Osteocyte (in vitro differentiated cells): ENCODE results near the gene CCDC28A. TPM values are rescaled to one million over a fixed set of nuclear protein-coding genes. Genes with fewer than 3 reads are reported as not detected.

Experiments used
- DNase-seq: peaks from one replicate; pipeline ENCODE4 v3.0.0; 2021; ENCODE audit warnings: mixed read lengths; ENCODE audit not compliant: unreplicated experiment; ENCODE audit errors: extremely low spot score
- H3K27ac Mint-ChIP-seq: one replicate; pipeline ENCODE4 v1.8.0; 2021; ENCODE audit warnings: mild to moderate bottlenecking, mixed read lengths; ENCODE audit not compliant: unreplicated experiment
- H3K27me3 Mint-ChIP-seq: one replicate; pipeline ENCODE4 v1.8.0; 2021; ENCODE audit warnings: mixed read lengths; ENCODE audit not compliant: unreplicated experiment
- H3K36me3 Mint-ChIP-seq: one replicate; pipeline ENCODE4 v1.8.0; 2021; ENCODE audit warnings: mixed read lengths; ENCODE audit not compliant: unreplicated experiment
- H3K4me1 Mint-ChIP-seq: one replicate; pipeline ENCODE4 v1.8.0; 2021; ENCODE audit warnings: mixed read lengths; ENCODE audit not compliant: unreplicated experiment
- H3K4me3 Mint-ChIP-seq: one replicate; pipeline ENCODE4 v1.8.0; 2021; ENCODE audit warnings: mild to moderate bottlenecking, moderate library complexity, mixed read lengths; ENCODE audit not compliant: unreplicated experiment
- H3K9me3 Mint-ChIP-seq: one replicate; pipeline ENCODE4 v1.8.0; 2021; ENCODE audit warnings: mixed read lengths; ENCODE audit not compliant: unreplicated experiment
- long read RNA-seq: library from polyadenylated mRNA; unstranded; transcript quantifications from one replicate; pipeline ENCODE4 v2.0.0, GENCODE V29; 2021
- total RNA-seq: library from RNA; stranded (reverse); gene quantifications from 2 replicates; pipeline ENCODE4 v1.2.1, GENCODE V29; 2021
- TF ChIP-seq, protein P1 (sequence below): fragments of 200-600 bp; sonication (generic); IDR thresholded peaks from 2 replicates; pipeline ENCODE4 v1.5.0; 2021; ENCODE audit warnings: antibody characterized with exemption, mild to moderate bottlenecking, moderate library complexity

Gene CCDC28A
- 11.7 and 12.9 TPM in 2 replicates for total RNA-seq
- long read RNA-seq, transcript CCDC28A-202 (6 exons, 1,505 nt), result major isoform, 56 of 65 reads
- long read RNA-seq, partial matches to known transcripts, result 4 of 65 reads
- long read RNA-seq, other reads (novel, unspliced or antisense), result 5 of 65 reads

DNA sequence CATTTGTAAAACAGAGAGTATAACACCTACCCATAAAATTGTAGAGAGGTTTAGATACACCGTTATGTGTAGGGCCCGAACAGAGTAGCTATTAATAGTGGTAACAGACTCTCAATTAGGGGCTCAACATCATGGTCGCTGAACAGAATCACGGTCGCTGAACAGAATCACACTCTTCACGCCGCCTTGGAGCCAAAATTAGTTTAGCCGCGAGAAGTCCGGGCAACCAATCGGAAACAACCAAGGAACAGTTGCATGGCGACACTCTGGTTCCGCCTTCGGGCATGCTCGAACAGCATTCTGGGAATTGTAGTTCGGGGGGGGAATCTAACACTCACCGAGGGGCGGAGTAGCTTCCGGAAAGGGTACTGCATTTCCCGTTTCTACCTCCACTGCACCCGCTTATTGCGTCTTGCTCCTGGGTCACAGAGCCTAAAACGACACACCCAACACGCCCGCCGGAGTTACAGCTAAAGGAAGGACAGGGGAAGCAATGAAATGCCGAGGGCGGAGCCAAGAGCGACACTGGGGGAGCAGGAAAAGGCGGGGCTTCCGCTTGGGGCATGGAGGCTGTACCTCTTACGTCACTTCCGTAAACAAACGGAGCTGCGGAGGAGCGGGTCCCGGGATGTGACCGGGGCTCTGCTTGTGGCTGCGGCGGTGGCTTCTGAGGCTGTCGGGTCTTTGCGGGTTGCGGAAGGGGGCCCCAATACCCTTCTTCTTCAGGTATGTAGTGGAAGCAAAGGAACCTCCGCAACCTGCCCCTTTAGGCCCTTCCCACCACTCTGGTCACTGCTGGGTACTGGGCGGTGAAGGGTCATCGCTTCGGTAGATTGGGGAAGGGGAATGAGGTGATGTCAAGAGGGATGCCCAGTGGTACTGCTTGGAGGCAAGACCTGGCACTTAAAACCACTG, at the start of gene CCDC28A:
Gene CCDC28A (plus strand): TSS at position 593 of the 915 bp plus-strand sequence. CDS start 2,352 bp downstream, outside the sequence.
- DNase-seq, result peak; percentile 97
- TF ChIP-seq, protein P1, sequence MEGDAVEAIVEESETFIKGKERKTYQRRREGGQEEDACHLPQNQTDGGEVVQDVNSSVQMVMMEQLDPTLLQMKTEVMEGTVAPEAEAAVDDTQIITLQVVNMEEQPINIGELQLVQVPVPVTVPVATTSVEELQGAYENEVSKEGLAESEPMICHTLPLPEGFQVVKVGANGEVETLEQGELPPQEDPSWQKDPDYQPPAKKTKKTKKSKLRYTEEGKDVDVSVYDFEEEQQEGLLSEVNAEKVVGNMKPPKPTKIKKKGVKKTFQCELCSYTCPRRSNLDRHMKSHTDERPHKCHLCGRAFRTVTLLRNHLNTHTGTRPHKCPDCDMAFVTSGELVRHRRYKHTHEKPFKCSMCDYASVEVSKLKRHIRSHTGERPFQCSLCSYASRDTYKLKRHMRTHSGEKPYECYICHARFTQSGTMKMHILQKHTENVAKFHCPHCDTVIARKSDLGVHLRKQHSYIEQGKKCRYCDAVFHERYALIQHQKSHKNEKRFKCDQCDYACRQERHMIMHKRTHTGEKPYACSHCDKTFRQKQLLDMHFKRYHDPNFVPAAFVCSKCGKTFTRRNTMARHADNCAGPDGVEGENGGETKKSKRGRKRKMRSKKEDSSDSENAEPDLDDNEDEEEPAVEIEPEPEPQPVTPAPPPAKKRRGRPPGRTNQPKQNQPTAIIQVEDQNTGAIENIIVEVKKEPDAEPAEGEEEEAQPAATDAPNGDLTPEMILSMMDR, result no peak
- H3K4me3 Mint-ChIP-seq, result peak within 1 kb of the TSS; percentile 99
- H3K27me3 Mint-ChIP-seq, result no peaks in the 10 kb centered on the region
- peaks cover 17% of the 10 kb centered on the region for H3K4me1 Mint-ChIP-seq
- peak within 1 kb of the TSS; percentile 100 for H3K27ac Mint-ChIP-seq
- no peaks in the 10 kb centered on the region for H3K9me3 Mint-ChIP-seq
- peaks cover 10% of the 10 kb centered on the region for H3K36me3 Mint-ChIP-seq

DNA sequence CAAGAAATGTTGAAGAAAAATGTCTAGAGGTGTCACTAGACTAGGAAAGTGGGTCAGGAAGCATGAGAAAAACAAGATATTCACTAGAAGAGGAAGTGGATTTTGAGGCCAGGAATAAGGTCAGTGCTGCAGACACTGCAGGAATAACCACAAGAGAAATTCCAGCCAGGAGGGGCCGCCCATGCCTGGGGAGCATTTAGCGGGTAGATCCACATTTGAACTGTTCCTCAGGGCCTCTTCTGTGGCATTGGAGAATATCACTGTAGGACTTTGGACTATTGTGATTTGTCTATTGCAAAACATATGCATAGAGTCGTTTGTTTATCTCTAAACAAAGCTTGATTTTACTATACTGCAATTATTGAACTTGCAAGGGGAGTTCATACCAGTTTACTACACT, 49.6 kb upstream of the CCDC28A start:
- peaks cover 29% of the 10 kb centered on the region for H3K4me1 Mint-ChIP-seq
- no peak overlapping the region for H3K4me3 Mint-ChIP-seq
- H3K27ac Mint-ChIP-seq, result peak overlapping the region; percentile 55
- H3K36me3 Mint-ChIP-seq, result no peaks in the 10 kb centered on the region
- TF ChIP-seq, protein P1, result peak; percentile 34
- no peaks in the 10 kb centered on the region for H3K9me3 Mint-ChIP-seq
- no peak for DNase-seq
- H3K27me3 Mint-ChIP-seq, result no peaks in the 10 kb centered on the region

DNA sequence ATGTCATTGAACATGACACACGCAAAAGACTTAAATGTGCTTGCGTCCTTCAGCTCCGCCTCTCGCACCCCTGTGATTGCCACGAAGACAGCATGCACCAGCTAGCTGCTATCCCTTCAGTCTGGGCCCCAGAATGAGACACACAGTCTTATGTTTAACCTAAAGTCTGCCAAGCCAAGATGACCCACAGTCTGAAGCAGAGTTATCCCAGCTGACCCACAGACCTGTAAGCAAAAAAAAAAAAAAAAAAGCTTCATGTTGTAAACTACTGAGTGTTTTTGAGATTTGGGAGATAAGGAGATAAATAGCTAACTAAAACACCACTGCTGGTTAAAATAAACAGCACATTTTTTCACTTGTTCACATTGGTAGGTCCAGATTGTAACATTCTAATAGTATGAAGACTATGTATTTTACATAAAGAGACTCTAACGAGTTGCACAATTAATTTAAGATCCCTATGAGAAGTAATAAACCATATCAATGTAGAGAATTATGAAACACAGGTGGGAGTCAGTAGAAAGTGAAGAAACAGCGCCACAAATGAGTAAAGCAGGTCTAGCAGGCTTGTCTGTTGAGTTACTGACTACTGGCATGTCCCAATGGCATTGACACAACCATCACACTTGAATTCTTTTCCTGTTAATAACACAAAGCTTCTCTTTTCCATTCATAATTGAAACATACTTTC, 47.4 kb upstream of the CCDC28A start:
- Mint-ChIP-seq H3K4me1 (peaks cover 20% of the 10 kb centered on the region), H3K36me3 (no peaks in the 10 kb centered on the region), H3K27ac (no peak overlapping the region), H3K9me3 (no peaks in the 10 kb centered on the region), H3K27me3 (no peaks in the 10 kb centered on the region), H3K4me3 (no peak overlapping the region)
- TF ChIP-seq, protein P1, result no peak
- no peak for DNase-seq

DNA sequence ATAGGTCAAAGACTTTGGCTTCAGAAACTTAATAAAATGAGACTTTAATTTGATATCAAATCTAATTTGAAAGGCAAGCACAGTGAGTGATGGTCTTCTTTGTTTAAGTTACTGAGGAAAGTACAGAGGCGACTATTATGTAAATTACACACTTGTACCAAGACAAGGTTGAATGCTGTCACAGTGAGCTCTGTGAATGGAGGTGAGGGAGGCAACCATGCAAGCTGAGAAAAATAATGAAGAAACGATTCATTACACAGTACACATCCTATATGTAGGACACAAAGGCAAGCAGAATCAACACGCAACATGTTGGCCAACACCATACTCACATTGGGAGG, 46.8 kb upstream of the CCDC28A start:
- DNase-seq, result no peak
- Mint-ChIP-seq H3K4me3 (no peak overlapping the region), H3K9me3 (no peaks in the 10 kb centered on the region), H3K36me3 (no peaks in the 10 kb centered on the region), H3K27me3 (no peaks in the 10 kb centered on the region), H3K4me1 (peaks cover 20% of the 10 kb centered on the region), H3K27ac (no peak overlapping the region)
- TF ChIP-seq, protein P1, result no peak

DNA sequence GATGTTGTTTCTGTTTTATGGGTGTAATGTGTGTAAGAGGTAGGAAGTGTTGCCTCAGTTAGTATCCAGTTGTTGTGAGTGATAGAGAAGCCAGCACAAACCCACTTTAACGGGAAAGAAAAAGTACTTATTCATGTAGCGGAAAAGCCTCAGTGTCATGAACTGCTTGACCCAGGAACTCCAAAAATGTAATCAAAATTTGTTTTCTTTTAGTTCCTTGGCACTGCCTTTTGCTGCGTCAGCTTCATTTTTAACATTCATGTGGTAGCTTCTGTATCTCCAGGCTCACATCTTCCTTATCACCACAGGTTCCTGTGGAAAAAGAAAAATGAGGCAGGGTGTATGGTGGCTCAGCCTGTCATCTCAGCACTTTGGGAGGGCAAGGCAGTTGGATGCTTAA, 46.4 kb upstream of the CCDC28A start:
- no peaks in the 10 kb centered on the region for H3K27me3 Mint-ChIP-seq

More for the DNA sequence above, 46.4 kb upstream of the CCDC28A start:
- H3K27ac Mint-ChIP-seq, result no peak overlapping the region
- DNase-seq, result no peak
- TF ChIP-seq, protein P1, result no peak
- no peaks in the 10 kb centered on the region for H3K36me3 Mint-ChIP-seq
- no peak overlapping the region for H3K4me3 Mint-ChIP-seq
- peaks cover 20% of the 10 kb centered on the region for H3K4me1 Mint-ChIP-seq
- no peaks in the 10 kb centered on the region for H3K9me3 Mint-ChIP-seq
